IPS DF 19.7 (cell line): ENCODE data around the gene KLHL29.

Experiments
- DNase-seq: peaks from one replicate; pipeline ENCODE4 v3.0.0-alpha.2; 2013; ENCODE audit warnings: low read depth, low spot score

The KLHL29 gene

DNA sequence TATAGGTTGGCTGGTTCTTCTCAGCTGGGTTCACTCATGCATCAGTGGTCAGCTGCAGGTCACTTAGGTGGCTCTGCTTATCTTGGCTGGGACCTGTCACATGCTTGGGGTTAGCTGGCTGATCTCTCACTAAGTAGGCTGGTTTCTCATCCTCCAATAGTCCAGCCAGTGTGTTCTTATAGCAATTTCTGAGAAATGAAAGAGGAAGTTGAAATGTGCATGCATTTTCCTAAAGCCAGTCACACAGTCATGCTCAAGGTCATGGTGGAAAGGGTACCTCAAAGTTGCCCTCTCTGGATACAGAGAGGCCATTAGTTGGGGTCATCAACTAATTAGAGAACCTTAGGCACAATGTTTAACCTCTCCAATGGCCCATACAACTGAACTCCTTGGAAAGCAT lies 64.4 kb downstream of the KLHL29 start:
- DNase-seq = no peak

DNA sequence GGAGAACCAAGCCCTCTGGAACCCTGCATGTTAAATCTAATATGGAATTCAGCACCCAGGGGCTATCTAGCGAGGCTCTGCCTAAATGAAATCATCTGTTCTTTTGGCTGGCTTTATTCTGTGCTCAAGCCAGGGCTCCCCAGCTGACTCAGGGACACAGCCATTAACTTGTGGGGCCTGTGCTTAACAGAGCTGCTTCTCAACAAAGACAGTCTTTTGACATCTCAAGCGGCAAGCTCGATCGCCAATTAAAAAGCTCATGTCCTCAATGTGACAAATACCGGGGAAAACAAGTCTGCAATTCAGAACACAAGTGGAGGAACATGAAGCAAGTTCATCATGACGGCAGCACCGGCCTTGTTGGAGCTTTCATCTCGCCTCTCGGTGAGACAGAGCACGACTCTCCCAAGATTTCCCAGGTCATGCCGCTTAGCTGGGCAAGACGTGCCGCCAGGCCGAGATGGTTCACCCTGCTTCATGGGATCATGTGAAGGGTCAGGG lies 64.9 kb downstream of the KLHL29 start:
- no peak for DNase-seq

DNA sequence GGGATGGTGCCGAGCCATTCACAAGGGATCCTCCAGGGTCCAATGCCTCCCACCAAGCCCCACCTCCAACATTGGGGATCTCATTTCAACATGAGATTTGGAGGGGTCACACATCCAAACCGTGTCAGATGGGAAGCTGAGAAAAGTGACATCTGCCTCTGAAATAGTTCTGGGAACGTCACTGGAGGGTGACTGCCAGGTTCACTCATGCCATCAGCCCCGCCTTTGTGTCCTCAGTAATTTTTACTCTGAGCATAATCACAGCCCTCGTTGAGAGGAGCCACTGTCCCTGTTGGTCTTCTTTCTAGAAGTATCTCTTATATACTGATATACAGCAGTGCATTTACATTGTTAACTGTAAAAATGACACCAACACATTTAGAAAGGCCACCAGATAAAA lies 67.4 kb downstream of the KLHL29 start:
- DNase-seq = no peak

DNA sequence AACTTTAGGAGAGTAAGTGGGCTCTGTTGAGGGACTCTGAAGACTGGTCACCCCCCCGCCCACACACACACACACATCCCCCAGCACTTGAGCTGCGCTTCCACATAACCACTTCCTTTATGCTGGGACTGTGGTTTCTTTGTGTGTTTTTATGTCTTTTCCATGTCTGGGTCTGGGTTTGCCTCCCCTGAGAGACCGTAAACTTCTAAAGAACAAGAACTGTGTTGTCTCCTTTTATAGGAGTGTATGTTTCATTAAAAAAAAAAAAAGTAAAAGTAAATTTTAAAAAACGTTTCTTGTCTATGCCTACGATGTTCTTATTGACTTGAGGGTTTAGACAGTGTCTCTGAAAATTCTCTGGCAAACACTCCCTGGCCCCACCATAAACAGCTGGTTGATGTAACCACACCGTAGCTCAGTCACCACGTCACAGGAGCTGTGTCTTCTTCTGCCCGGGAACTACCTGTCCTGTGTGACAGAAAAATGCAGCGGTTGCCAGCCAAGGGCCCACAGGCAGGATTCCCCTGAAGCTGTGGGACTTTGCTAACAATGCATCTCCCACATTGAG lies 68.0 kb downstream of the KLHL29 start:
- no peak for DNase-seq

DNA sequence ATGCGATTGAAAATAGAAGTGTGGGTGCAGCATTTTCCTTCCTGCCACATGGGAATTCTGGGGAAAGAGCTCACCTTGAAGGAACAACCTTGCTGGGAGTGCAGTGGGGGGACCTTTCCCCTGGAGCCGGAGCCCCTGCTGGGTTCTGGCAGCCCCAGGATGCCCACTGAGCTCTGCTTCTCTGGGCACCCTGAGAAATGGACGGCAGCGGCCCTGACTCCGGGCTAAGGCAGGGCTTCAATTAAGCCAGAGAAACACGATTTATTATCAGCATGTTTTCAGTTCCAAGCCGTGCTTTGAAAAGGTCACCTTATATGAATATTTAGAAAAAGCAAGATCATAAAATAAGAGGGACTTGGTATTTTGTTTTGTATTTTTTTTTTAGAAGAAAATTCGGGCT lies 68.5 kb downstream of the KLHL29 start:
- no peak for DNase-seq

DNA sequence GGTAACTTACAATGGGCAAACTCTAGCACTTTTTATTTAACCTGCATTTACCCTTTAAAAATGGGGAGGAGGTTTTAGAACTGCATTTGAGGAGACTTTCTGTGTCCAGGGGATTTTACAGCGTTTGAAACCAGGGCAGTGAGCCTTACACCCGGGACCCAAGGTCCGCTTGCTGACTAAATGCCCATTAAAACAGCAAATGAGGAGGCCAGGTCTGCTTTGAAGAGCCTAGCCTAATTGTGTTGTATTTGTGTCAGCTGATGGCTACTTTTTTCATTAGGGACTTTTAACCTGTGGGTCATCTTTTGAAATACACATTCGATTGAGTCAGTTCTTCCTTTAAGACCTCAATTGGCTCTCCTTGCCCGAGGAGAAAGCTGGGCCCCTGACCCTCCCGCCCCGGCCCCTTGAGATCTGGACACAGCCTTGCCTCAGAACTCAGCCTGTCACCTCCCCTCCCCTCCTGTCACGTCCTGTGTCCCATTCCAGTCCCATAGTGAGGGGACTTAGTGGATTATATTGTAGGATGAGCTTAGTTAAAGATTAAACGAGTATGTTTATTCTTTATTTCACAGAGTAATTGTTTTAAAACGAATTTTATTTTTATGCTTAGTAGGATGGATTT lies 69.0 kb downstream of the KLHL29 start:
- no peak for DNase-seq

DNA sequence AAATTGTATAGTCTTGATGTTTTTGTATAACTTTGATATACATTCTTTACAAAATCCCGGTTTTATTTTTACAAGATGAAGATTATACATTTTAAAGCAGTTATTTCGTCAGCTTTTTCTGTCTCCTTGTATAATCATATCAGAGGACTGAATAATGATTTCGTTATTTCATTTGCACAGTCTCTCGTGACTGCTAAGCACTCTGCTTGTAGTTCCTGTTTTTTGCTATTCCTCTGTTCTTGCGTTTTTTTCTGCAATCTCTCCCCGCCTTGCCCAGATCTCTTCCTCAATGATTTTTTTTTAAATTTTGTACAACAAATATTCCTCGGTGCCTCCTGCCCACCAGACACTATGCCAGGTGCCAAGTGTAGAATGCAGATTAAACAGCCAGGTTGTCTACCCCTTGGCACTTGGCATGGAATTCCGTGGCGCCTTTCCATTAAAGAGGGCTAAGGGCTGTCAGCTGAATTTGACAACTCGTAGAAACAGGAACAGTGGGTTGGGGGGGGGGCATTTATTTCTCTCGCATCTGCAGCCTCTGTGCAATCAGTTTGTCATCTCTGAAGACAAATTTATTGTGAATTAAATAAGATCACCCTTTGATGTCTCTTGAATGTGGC lies 69.6 kb downstream of the KLHL29 start:
- no peak for DNase-seq

DNA sequence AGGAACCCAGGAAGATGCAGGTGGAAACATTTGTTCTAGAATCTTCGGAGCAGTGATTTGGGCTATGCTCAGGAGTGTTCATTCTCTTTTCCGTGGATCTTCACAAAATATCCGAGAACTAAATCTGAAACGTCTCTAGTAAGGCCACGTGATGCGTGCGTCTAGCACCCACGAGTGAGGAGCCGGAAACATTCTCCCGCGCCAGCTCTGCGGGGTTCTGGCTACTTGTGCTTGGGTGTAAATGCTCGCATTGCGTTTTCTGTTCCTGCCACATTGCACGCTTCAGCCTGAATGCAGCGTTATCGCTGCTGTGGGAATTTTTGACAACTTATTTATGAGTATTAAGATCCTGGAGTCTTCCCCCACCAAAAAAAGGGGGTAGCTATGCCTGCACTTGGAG lies 71.4 kb downstream of the KLHL29 start:
- DNase-seq = no peak

DNA sequence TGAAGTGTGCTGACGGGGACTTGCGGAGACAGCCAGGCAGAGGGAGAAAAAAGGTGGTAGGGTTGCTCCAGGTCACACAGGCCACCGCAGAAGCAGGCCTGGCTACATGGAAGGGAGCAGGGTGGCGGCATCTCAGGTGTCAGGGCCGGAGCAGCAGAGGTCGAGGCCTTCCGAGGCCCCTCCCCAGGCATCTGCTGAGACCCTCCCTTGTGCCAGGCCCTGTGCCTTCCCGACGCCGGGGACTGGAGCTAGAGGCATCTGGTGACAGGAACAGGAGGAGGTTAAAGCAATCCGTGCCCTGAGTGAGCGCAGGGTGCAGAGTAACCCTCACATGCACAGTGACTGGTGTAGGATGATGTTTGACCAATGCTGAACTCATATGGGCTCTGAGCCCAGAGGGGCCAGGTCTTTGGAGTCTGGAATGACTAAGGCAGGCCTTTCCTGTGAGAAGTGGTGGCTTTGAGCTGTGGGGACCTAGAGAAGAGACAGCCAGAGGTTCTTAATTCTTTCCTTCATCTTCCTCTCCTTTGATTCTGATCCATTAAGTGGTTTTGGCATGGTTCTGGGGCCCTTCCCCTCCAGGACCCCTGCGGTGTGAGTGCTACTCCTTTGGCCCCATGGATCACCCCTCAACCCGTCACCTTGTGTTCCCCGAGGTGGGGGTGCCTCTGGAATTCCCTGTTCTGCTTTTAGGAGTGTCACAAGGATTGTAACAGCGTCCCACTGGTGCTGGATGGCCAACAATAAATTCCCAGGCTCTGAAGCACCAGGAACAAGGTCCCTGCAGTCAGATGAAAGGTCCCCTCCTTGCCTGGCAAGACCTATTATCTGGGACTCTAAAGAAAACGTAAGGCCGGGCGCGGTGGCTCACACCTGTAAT lies 72.1 kb downstream of the KLHL29 start:
- no peak for DNase-seq

DNA sequence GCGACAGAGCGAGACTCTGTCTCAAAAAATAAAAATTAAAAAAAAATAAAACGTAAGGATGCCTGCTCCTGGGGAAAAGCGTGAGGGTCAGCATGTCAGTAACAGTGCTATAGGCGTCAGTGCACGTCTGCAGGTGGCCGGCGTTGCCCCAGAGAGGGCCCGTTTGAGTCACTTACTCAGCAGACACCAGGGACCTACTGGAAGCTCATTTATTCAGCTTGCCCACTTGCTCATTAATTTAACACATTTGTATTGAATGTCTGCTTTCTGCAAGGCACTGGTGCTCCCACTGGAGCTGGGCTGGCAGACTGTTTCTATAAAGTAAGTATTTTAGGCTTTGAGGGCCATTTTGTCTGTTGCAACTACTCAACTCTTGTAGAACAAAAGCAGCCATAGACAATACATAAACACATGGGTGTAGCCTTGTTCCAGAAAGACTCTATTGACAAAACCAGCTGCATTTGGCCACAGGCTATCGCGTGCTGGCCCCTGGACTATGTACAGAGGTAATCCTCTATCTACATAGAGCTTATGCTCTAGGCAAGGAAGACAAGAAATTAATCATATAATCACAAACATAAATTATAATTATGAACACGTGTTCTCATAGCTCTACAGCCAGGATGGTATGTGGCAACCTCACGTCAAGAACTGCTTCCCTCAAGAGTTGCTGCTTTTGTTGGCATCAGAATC lies 73.2 kb downstream of the KLHL29 start:
- DNase-seq = no peak

DNA sequence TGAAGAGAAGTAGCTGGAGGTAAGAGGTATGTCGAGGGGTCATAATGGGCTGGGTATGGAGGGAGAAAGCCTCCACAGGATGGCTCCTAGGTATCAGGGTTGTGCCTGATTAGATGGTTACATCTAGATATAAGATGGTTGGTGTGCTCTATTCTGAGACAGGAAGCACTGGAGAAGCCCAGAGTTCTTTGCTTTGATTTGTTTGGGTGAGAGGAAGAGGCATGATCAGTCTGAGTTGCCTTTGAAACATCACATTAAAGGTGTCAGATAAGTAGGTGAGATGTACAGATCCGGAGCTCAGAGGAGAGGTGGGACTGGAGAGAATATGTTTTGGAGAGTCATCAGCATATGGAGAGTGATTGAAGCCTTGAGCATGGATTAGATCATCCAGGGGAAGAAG lies 74.1 kb downstream of the KLHL29 start:
- no peak for DNase-seq

DNA sequence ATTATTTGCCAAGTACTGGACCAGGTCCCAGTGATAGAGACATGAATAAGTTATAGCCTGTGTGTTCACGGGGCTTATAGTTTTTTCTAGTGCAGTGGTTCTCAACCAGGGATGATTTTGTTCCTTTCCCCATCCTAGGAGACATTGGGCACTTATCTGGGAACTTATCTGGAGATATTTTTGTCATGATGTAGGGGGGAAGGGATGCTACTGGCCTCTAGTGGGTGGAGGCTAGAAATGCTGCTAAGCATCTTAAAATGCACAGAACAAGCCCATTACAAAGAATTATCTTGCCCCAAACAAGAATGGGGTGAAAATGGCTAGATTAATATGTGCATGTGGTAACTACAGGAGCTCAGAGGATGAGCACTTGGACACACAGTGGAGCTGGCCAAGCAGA lies 75.2 kb downstream of the KLHL29 start:
- no peak for DNase-seq

DNA sequence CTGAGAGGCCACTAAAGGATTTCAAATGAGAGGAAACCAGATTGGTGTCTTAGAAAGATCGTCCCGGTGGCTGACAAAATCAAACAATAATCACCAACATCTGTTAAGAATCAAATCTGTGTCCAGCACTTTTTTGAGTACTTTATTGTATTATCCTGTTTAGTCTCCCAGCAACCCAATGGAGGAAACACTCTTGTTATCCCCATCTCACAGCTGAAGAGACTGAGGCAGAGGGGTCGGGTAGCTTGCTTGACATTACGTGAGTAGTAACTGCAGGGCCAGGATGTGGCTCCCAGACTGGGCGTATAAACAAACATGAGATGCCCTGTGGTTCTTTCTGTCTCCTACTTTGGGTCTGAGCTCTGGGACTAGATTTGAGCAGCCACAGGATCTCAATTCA lies 76.0 kb downstream of the KLHL29 start:
- DNase-seq = no peak

DNA sequence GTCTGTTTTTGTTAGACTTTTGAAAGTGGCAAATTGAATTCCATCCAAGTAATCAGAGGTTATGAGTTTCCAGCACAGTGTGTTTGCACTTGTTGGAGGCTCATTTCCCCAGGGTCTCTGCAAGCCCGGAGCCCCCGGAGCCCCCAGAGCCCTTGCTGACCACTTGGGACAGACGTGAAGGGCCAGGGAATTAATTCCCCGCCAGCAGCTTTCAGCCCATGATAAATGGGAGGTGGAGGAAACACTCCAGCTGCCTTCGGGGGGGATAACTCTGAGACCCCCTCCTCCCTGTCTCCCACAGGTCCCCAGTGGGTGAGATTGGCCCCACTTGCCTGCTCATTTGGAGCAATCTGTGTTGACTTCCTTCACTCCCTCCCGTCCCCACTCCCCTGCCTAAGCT lies 79.2 kb downstream of the KLHL29 start:
- no peak for DNase-seq

DNA sequence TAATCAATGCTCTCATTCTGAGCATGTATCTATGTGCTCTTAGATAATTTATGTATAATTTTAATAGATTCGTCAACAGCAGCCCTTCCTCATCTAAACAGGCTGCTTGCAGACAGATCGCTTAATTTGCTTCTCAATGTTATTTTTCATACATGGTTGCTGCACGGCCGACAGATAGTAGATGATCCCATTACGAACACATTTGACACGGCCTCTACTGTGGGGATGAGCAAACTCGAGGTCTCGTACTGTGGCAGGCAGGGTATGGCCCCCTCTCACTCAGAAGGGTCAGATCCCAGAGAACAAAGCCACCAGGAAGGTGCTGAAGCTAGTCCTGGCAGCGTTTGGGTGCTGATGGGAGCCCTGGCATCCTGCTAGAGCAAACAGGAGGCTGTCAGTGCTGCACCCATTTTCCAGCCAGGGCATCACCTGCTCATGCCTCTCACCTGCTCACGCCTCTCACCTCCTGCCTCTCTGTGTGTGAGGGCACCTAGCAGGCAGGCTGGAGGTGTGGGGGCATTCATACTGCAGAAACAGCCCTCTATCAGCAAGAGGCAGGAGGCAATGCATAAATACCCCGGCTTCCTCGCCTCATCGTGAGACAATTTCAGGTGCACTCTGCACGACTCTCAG lies 80.0 kb downstream of the KLHL29 start:
- DNase-seq = no peak

DNA sequence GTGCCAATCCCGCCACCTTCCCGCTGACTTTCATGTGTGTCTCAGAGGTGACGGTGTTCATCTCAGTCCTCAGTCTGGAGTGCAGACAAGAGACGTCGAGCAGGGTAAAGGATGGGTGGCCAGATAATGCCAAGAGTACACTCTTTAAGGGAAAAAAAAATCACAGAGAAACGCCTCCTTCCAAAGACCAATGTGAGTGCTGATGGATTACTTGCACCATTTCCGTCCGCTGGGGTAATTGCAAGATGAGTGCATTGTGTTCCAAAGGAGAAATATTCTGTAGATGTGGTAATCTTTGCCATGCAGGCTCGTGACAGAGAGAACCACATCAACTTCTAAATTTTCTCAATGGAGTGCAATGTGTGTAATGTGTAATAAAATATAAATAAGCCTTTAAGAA lies 81.0 kb downstream of the KLHL29 start:
- DNase-seq = no peak

DNA sequence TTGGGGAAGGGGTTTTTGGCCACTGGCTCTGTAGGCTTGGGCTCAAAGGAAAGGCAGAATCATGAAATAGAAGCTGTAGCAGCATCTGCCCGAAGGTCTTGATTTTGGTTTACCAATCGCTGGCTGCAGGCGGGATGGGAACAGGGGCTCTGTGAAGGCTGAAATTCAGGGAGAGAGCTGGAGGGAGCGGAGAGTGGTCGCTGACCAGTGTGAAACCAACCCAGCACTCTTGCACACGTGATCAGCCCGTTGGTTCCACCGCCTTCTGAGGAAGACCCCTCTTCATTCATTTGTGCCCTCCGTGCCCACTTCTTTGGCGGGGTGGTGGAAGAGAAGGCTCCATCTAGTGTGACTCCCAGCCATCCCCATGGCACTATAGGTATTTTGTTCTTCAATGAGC lies 82.6 kb downstream of the KLHL29 start:
- DNase-seq = no peak

DNA sequence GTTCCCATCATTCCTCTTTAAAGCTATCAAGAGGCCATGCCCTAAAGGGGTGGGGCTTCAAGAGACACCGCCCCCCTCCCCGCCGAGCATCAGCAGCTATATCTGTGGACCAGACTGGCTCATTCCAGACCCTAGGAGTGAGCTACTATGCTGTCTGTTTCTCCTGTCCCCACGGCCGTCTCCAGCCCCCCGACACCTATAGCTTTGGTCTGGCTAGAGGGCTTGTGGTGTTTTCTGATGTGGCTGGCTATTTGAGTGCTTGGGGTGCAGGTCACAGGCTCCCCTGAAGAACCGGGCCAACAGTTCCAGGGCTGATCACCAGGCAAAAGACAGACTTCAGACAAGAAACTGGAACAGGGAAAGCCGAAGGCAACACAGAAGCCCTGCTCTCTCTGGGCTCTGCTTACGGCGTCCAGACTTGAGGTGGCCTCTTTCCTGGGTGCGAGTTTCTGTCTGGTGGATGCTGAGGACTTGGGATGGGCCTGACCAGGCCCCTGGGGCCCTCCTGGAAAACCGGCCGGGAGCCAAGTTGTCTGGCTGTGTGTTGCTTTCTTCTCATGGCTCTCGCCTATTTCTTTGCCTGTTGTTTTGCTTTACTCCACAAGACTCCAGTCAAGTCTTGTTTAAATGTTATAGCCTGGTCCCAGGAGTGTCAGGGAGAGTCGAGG lies 83.6 kb downstream of the KLHL29 start:
- no peak for DNase-seq

DNA sequence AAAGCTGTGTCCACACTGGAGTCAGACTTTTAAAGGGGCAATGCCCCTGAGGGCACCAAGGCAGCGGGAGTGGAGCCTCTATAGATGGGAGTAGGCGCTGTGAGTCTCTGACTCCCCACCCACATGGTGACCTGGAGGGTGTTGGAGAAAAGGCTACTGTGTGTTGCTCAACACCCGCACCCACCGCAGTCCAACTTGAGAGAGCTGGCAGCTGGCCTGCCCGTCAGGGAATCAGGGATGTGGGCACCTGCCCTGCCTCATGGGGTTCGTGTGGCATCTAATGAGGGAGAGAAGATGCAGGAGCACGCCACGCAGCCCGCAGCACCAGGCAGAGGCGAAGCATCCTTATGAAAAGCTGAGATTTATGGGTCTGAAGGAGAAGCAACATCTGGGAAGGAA lies 84.2 kb downstream of the KLHL29 start:
- DNase-seq = no peak

DNA sequence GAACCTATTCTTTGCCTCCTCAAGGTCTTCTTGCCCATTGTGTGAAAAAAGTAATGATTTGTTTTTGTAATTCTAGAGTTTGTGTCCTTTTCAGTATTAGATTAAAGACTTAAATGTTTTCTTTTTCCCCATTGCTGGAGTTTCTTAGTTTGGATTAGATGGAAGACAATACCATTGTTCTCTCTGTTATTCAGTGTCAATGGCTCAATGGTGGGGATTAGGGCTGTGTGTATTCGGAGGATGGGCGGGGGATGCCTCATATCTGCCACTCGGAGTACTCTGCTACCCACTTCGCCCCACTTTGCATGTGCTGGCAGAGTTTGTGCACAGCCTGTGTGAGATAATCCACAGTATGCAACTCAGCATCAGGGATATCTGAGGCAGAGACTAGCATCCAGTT lies 90.1 kb downstream of the KLHL29 start:
- DNase-seq = no peak

DNA sequence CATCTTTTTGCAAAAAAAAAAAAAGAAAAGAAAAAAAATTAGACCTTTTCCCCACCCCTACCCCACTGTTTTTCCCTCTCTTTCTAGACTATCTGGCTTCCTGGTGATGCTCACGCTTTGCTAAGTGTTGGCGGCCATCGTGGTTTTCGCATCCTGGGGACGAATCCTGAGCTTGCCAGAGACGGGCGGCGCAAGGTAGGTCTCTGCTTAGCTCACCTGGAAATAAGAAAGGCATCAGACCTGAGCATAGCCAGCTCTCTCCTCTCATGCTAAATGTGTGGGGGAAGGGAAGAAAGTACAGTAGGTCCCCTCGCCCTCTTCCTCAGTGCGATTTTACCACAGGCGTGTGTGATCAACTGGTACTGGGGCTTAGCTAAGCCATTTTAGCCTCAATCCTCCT lies 90.5 kb downstream of the KLHL29 start:
- no peak for DNase-seq
